ENCODE results near the gene ZNF219.

DNA sequence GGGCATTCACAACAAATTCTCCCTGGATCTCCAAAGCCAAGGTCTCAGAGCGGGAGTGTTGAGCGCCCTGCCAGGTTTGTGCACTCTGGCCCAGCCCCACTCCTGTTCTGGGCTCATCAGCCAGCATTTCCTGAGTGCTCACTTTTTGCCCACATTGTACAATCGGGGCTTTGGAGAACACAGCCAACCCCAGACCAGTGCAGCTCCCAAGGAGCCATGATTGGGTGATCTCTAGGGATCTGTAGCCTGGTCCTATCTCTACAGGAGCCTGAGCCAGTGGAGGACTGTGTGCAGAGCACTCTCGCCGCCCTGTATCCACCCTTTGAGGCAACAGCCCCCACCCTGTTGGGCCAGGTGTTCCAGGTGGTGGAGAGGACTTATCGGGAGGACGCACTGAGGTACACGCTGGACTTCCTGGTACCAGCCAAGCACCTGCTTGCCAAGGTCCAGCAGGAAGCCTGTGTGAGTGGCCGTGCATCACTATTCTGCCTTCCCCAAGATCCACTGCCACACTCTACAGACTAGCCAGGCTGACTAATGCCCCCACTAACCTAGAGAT, 25.6 kb downstream of the ZNF219 start:
- TF ChIP-seq EZH2 (IDR thresholded peaks at IDR 0.05; ENCODE audit: borderline replicate concordance, insufficient read depth, low read depth, low read length, poor library complexity, severe bottlenecking) (no peak), CTCF (IDR thresholded peaks at IDR 0.05) (no peak)
